ENCODE results near the gene ZNF583. TPM values are rescaled to one million over a fixed set of nuclear protein-coding genes. Genes with fewer than 3 reads are reported as not detected.

The ZNF583 gene
- 55.4 TPM for total RNA-seq

GRCh38 chr19:56403764-56404704 is at the start of gene ZNF583:
TSS of gene ZNF583 (plus strand) at chr19:56404332. CDS start at chr19:56407115, 2,783 bp downstream.
- DNase-seq (ENCODE audit: low spot score in 2 of 2) (peak; percentile 90 to 93), FAIRE-seq (no peak)

DNA sequence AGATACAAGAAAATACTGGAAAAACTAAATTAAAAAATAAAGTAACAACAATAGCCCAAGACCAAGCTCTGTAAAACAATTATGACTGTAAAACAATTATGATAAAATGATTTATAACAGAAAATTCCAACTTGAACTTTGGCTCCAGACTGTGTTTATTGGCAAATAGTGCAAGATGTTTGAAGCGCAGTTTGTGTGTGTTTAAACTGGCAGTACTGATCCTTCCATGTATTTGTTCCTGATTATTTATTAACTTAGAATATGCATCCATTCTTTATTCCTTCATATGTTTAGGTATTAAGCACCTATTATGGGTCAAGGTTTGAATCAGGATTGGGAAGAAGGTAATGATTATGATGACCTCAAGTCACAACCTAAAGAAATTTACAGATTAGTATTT is 48.6 kb upstream of the ZNF583 start:
- FAIRE-seq (no peak), DNase-seq (ENCODE audit: low spot score in 2 of 2) (no peak)

DNA sequence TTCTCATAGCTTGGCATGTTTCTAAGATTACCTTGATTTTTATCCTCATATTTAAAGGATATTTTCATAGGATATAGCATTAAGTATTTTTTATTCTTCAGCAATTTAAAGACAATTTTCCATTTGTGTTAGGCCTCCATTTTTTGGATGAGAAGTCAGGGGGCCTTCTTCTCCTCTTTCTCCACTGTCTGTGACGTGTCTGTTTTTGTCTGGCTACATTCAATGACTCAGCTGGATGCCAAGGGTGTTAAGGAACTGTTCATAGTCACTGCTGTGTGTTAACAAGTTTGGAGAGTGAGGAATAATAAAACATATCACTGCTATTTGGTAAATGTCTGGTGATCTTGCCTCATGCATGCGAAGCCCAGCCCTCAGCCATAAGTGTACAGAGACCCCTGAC is 47.2 kb upstream of the ZNF583 start:
- FAIRE-seq (no peak), DNase-seq (ENCODE audit: low spot score in 2 of 2) (no peak)

GRCh38 chr19:56360841-56361240 is 43.3 kb upstream of the ZNF583 start:
- no peak for FAIRE-seq
- no peak for DNase-seq (ENCODE audit: low spot score in 2 of 2)

DNA sequence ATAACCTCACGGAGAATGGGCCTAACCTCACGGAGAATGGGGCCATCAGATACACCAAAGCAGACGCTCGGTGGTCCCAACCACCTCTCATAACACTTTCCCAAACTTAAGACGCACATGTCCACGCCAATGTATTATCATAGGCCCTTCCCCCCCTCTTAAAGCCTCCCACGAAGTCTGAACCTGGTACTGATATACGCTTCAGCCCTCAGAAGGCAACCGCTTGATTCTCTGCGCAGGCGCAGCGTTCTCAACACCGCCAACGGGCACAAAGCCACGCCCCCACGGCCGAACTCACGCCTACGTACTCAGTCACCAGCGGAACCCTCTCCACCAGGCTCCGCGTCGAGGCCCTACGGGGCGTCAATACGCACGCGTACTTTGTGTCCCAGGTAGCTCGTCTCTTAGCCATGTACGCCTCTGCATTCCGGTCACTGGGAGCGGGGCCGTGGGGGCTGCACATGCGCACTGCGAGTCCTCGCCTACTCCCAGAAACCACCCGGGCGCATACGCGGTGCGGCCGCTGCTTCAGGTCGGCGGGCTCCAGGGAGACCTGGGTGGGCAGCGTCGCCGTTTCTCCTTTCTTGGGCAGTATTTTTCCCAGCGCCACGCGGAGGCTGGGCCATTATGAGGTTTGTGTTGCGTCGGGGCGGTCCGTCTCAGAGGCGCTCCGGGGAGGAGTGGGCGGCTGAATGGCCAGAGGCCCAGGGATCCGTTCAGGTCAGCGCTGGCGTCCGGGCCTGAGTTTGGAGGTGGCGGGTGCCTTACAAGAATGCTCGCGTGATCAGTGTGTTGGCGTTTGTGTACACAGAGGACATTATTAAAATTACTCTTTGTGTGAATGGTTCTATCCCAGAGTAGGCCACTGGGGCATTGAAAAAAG is 36.1 kb upstream of the ZNF583 start:
- FAIRE-seq (no peak), DNase-seq (ENCODE audit: low spot score in 2 of 2) (peak; percentile 31 to 72)

- DNase-seq (ENCODE audit: low spot score in 2 of 2), result no peak
- FAIRE-seq, result no peak
These were observed 34.1 kb upstream of the ZNF583 start for GRCh38 chr19:56369886-56370676.

DNA sequence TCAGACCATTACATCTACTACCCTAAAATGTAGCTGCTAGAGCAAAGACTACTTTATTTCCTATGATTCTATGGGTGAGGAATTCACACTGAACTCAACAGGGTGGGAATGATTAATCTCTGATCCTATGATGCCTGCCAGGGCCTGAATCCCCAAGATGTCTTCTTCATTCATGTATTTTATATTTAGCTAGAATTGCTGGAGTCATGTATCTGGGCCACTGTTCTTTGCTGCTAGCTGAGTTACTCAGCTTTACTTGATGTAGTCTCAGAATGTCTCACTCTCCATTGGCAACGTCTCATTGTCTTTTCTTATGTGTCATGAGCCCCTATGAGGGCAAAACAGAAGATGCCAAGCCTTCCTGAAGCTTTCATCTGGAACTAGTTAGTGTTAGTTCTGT is 31.9 kb upstream of the ZNF583 start:
- FAIRE-seq, result no peak

DNA sequence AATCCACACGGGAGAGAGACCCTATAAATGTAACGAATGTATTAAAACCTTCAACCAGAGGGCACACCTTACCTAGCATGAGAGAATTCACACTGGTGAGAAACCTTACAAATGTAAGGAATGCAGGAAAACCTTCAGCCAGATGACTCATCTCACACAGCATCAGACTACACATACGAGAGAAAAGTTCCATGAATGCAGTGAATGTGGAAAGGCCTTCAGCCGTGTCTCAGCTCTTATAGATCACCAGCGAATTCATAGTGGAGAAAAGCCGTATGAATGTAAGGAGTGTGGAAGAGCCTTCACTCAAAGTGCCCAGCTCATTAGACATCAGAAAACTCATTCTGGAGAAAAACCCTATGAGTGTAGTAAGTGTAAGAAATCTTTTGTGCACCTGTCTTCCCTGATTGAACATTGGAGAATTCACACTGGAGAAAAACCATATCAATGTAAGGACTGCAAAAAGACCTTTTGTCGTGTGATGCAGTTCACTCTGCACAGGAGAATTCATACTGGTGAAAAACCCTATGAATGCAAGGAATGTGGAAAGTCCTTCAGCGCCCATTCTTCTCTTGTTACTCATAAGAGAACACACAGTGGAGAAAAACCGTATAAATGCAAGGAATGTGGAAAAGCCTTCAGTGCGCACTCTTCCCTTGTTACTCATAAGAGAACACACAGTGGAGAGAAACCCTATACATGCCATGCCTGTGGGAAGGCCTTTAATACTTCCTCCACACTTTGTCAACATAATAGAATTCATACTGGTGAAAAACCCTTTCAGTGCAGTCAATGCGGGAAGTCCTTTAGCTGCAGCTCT is 26.8 kb upstream of the ZNF583 start:
- DNase-seq (ENCODE audit: low spot score in 2 of 2) (no peak), FAIRE-seq (no peak)

More for the DNA sequence above, 31.9 kb upstream of the ZNF583 start:
- DNase-seq (ENCODE audit: low spot score in 2 of 2), result no peak

- FAIRE-seq (no peak), DNase-seq (ENCODE audit: low spot score in 2 of 2) (no peak)
These were observed 20.1 kb upstream of the ZNF583 start for GRCh38 chr19:56383826-56384605.

GRCh38 chr19:56393119-56394012 is 10.8 kb upstream of the ZNF583 start, which contains the start of gene ZNF582:
TSS of gene ZNF582 (minus strand) at chr19:56393534. CDS start at chr19:56391752, 1,782 bp downstream.
- DNase-seq (ENCODE audit: low spot score in 2 of 2) (peak; percentile 90 to 97), FAIRE-seq (no peak)

- DNase-seq (ENCODE audit: low spot score in 2 of 2) (no peak), FAIRE-seq (no peak)
These were observed 5.3 kb upstream of the ZNF583 start for GRCh38 chr19:56398809-56399208.

DNA sequence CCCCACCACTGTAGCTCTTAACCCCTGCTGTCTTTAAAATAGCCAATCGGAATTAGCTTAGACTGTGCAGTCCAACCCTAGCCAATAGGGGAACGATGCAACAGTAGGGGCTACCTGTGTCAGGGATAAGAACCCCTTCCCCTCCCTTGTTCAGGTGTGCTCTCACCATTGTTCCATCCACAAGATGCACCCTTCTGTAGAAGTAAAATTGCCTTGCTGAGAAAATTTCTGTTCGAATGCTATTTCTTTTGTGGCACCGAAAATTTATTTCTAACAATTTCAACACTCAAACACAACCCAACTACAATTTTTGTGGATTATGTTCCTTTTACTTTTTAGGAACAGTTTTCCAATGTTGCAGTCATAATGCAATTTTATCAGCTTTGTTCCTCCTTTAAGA is 3.6 kb upstream of the ZNF583 start:
- no peak for FAIRE-seq
- DNase-seq (ENCODE audit: low spot score in 2 of 2), result no peak

- DNase-seq (ENCODE audit: low spot score in 2 of 2) (no peak), FAIRE-seq (no peak)
These were observed 871 bp upstream of the ZNF583 start for GRCh38 chr19:56403261-56403660.

GRCh38 chr19:56404705-56405056 is 549 bp downstream of the ZNF583 start:
- DNase-seq (ENCODE audit: low spot score in 2 of 2), result no peak
- no peak for FAIRE-seq

- DNase-seq (ENCODE audit: low spot score in 2 of 2), result no peak
- FAIRE-seq, result no peak
These were observed 930 bp downstream of the ZNF583 start for GRCh38 chr19:56405062-56405461.

DNA sequence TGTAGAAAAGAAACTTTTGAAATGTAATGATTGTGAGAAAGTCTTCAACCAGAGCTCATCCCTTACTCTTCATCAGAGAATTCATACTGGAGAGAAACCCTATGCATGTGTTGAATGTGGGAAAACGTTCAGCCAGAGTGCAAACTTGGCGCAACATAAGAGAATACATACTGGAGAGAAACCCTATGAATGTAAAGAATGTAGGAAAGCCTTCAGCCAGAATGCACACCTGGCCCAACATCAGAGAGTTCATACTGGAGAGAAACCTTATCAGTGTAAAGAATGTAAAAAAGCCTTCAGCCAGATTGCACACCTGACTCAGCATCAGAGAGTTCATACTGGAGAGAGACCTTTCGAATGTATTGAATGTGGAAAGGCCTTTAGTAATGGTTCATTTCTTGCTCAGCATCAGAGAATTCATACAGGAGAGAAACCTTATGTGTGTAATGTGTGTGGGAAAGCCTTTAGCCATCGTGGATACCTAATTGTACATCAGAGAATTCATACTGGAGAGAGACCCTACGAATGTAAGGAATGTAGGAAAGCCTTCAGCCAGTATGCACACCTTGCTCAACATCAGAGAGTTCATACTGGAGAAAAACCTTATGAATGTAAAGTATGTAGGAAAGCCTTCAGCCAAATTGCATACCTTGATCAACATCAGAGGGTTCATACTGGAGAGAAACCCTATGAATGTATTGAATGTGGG is 19.3 kb downstream of the ZNF583 start:
- DNase-seq (ENCODE audit: low spot score in 2 of 2) (no peak), FAIRE-seq (no peak)

- FAIRE-seq, result no peak
These were observed 19.8 kb downstream of the ZNF583 start for GRCh38 chr19:56423985-56424353.

More at GRCh38 chr19:56423985-56424353, 19.8 kb downstream of the ZNF583 start:
- DNase-seq (ENCODE audit: low spot score in 2 of 2), result no peak
